Natural killer cell (primary cell): ENCODE measurements around the gene TMOD3. TPM values are rescaled to one million over a fixed set of nuclear protein-coding genes. Genes with fewer than 3 reads are reported as not detected.

Experiments used
- ATAC-seq, 3 donors: fragments of 150-1000 bp in 2 of 3; fragments of 200-7000 bp in 1 of 3; cut with Tn5 transposase; 1 replicate in 1 of 3; 2 replicates in 2 of 3; pipeline ENCODE4 v1.10.0; 2021; ENCODE audit warnings: mild to moderate bottlenecking in 2 of 3, moderate library complexity in 2 of 3
- DNase-seq, 2 donors: peaks; one replicate each; pipeline versions ENCODE4 v3.0.0 to v3.0.0-alpha.2; 2013 to 2021; ENCODE audit warnings: mixed read lengths in 1 of 2
- H3K27ac ChIP-seq: one replicate; pipeline ENCODE4 v1.5.1; 2013; ENCODE audit warnings: mild to moderate bottlenecking, low read length
- H3K27me3 ChIP-seq: one replicate; pipeline ENCODE4 v1.6.1; 2013; ENCODE audit warnings: low read length; ENCODE audit not compliant: control insufficient read depth, insufficient read depth
- H3K36me3 ChIP-seq: one replicate; pipeline ENCODE4 v1.6.1; 2013; ENCODE audit warnings: low read length; ENCODE audit not compliant: control insufficient read depth, insufficient read depth
- H3K4me1 ChIP-seq: one replicate; pipeline ENCODE4 v1.6.1; 2013; ENCODE audit warnings: low read length; ENCODE audit not compliant: control insufficient read depth, insufficient read depth
- H3K4me3 ChIP-seq: one replicate; pipeline ENCODE4 v1.5.1; 2013; ENCODE audit warnings: low read length
- H3K9me3 ChIP-seq: one replicate; pipeline ENCODE4 v1.6.1; 2013; ENCODE audit warnings: low read length; ENCODE audit not compliant: control insufficient read depth, insufficient read depth
- H3K27ac Mint-ChIP-seq, 2 donors: one replicate each; pipeline ENCODE4 v1.8.0; 2022; ENCODE audit warnings: mild to moderate bottlenecking in 2 of 2, mixed read lengths in 2 of 2, moderate library complexity in 1 of 2
- H3K27me3 Mint-ChIP-seq, 2 donors: one replicate each; pipeline ENCODE4 v1.8.0; 2022; ENCODE audit warnings: low read depth in 2 of 2, mixed read lengths in 2 of 2
- H3K36me3 Mint-ChIP-seq: one replicate; pipeline ENCODE4 v1.8.0; 2022; ENCODE audit warnings: mixed read lengths
- H3K4me1 Mint-ChIP-seq, 2 donors: one replicate each; pipeline ENCODE4 v1.8.0; 2022; ENCODE audit warnings: mixed read lengths in 2 of 2
- H3K4me3 Mint-ChIP-seq: one replicate; pipeline ENCODE4 v1.8.0; 2022; ENCODE audit warnings: mild to moderate bottlenecking, moderate library complexity, mixed read lengths
- H3K9me3 Mint-ChIP-seq, 2 donors: one replicate each; pipeline ENCODE4 v1.8.0; 2022; ENCODE audit warnings: mixed read lengths in 2 of 2
- WGBS: methylation state at CpG from one replicate; pipeline ENCODE4 v1.1.7; 2013; ENCODE audit warnings: missing lambda C conversion rate; ENCODE audit not compliant: insufficient coverage; 5-methylcytosine and 5-hydroxymethylcytosine counted together
- intact Hi-C: fragments of 100-400 bp; cut with micrococcal nuclease; formaldehyde crosslinking; loops from one replicate; pipeline ENCODE4 v1.14.2; 2022
- total RNA-seq, 4 donors: library from RNA; stranded (reverse); fragments of 120-200 nt in 1 of 4; gene quantifications; one replicate each; pipeline versions ENCODE4 v1.2.3 to v1.2.4, GENCODE V29; 2013 to 2022
- TF ChIP-seq, protein P1 (sequence below): fragments of 200-600 bp; IDR thresholded peaks from one replicate; pipeline ENCODE4 v1.8.0; 2022; ENCODE audit warnings: antibody characterized with exemption

TMOD3 gene
- total RNA-seq, 3 donors from 2014 or later (not counting 1 experiment from before 2014, with no cell fraction given), result 56.5 to 72.3 (median 69.4) TPM

DNA sequence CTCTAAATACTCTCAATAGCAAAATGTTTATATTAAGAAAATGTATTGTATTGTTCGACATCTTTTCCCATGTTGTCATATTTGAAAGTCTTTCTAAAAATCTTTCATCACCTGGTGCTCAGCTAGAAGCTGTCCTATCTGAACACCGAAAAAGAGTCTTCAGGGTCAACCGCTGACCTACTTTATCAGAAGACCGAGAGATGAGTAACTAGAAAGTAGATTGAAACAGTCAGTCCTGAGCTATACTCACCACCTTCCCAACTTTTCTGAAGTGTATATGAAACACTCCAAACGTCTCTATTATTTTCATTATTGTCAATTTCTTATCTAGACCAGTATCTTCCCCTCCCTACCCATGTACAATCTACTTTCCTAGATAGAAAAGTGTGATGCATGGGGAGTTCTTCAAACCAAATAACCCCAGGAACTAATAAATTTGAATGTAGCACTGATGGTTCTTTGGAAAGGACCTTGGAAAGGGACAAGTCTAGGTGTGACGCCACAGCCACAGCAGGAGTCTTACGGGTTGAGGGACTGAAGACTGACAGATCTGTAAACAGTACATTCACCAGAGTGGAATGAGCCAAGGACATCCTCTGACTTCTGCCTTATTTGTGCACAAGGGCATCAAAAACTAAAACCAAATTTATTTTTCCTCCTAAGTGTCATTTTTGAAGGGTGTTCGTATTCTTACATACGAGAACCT lies 58.6 kb downstream of the TMOD3 start:
- H3K36me3 Mint-ChIP-seq, result peaks cover 7% of the 10 kb centered on the region
- intact Hi-C loops, result loop anchor here (5.0 kb wide), 1 partner anchor 339 kb away; no protein-coding TSS in a partner anchor
- peak overlapping the region in 1 of 2 donors; percentile 5 for H3K27ac Mint-ChIP-seq
- H3K9me3 ChIP-seq, result no peaks in the 10 kb centered on the region
- no peak for ATAC-seq
- H3K4me1 ChIP-seq, result no peaks in the 10 kb centered on the region
- H3K27ac ChIP-seq, result no peak overlapping the region
- H3K9me3 Mint-ChIP-seq, result no peaks in the 10 kb centered on the region
- no peak overlapping the region for H3K4me3 ChIP-seq
- TF ChIP-seq, protein P1, sequence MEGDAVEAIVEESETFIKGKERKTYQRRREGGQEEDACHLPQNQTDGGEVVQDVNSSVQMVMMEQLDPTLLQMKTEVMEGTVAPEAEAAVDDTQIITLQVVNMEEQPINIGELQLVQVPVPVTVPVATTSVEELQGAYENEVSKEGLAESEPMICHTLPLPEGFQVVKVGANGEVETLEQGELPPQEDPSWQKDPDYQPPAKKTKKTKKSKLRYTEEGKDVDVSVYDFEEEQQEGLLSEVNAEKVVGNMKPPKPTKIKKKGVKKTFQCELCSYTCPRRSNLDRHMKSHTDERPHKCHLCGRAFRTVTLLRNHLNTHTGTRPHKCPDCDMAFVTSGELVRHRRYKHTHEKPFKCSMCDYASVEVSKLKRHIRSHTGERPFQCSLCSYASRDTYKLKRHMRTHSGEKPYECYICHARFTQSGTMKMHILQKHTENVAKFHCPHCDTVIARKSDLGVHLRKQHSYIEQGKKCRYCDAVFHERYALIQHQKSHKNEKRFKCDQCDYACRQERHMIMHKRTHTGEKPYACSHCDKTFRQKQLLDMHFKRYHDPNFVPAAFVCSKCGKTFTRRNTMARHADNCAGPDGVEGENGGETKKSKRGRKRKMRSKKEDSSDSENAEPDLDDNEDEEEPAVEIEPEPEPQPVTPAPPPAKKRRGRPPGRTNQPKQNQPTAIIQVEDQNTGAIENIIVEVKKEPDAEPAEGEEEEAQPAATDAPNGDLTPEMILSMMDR, result no peak
- no peaks in the 10 kb centered on the region for H3K27me3 Mint-ChIP-seq
- H3K4me1 Mint-ChIP-seq, result peaks cover 20 to 30% of the 10 kb centered on the region in 2 donors
- H3K4me3 Mint-ChIP-seq, result no peak overlapping the region
- H3K27me3 ChIP-seq, result no peaks in the 10 kb centered on the region
- WGBS, result 79% methylated on average over 6 of the region's 9 CpGs
- H3K36me3 ChIP-seq, result peaks cover 25% of the 10 kb centered on the region
- DNase-seq, result peak in 1 of 2 donors; percentile 8

DNA sequence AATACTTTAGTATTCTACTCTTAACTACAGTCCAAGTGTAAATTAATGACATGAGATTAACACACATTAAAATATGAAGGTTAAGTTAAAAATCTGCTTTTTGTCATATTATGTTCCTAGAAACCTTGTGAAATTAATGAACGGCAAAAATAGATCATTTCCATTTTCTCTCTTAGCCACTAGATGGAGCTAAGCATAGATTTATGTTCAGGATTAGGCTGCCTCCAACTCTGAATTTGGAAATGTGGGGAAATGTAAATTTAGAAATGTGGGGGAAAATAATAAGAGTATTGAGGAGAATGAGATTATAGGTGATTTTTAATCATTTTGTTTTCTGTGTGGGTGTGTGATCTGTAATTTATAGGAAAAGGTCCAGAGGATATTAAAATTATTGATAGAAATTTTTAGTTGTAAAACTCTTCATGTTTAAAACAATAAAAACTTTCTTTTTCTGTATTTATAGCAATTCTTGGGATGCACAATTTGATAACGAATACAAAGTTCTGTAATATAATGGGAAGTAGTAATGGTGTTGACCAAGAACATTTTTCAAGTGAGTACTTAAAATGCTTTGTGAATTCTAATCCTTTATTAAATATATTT lies 59.2 kb downstream of the TMOD3 start:
- no peaks in the 10 kb centered on the region for H3K9me3 ChIP-seq
- H3K4me3 Mint-ChIP-seq, result no peak overlapping the region
- H3K27me3 ChIP-seq, result no peaks in the 10 kb centered on the region
- H3K27ac Mint-ChIP-seq, result peak overlapping the region in 1 of 2 donors; percentile 5
- H3K27ac ChIP-seq, result no peak overlapping the region
- no peaks in the 10 kb centered on the region for H3K4me1 ChIP-seq
- no peaks in the 10 kb centered on the region for H3K9me3 Mint-ChIP-seq
- H3K4me3 ChIP-seq, result no peak overlapping the region
- WGBS, result no CpG with 5 or more reads among the region's 2 CpGs
- DNase-seq, result peak in 1 of 2 donors; percentile 45
- H3K36me3 Mint-ChIP-seq, result peaks cover 7% of the 10 kb centered on the region
- ATAC-seq, result peak in 1 of 3 donors; percentile 46
- peaks cover 16 to 23% of the 10 kb centered on the region in 2 donors for H3K4me1 Mint-ChIP-seq
- no peaks in the 10 kb centered on the region for H3K27me3 Mint-ChIP-seq
- H3K36me3 ChIP-seq, result peaks cover 25% of the 10 kb centered on the region
- TF ChIP-seq, protein P1, result peak; percentile 90
- intact Hi-C loops, result loop anchor here (5.0 kb wide), 1 partner anchor 339 kb away; no protein-coding TSS in a partner anchor

DNA sequence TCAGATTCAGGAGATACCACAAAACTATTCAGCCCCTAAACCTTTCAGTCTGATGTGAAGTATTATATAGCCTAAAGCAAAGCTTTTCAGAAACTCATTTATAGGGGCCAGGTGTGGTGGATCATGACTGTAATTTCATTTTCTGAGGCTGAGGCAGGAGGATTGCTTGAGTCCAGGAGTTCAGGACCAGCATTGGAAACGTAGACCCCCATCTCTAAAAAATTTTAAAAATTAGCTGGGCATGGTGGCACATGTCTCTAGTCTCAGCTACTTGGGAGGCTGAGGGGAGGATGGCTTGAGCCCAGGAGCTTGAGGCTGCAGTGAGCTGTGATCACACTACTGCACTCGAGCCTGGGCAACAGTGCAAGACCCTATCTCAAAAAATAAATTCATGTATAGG lies 60.0 kb downstream of the TMOD3 start:
- ATAC-seq (no peak), DNase-seq (no peak)
- intact Hi-C loops, result loop anchor here (5.0 kb wide), 1 partner anchor 338 kb away; no protein-coding TSS in a partner anchor
- Histone ChIP-seq H3K27me3 (no peaks in the 10 kb centered on the region), H3K27ac (no peak overlapping the region), H3K9me3 (no peaks in the 10 kb centered on the region), H3K4me1 (no peaks in the 10 kb centered on the region), H3K4me3 (no peak overlapping the region), H3K36me3 (peaks cover 30% of the 10 kb centered on the region)
- no peaks in the 10 kb centered on the region for H3K9me3 Mint-ChIP-seq
- no CpG with 5 or more reads among the region's 2 CpGs for WGBS
- no peak overlapping the region for H3K27ac Mint-ChIP-seq
- H3K4me1 Mint-ChIP-seq, result peaks cover 9 to 15% of the 10 kb centered on the region in 2 donors
- H3K4me3 Mint-ChIP-seq, result no peak overlapping the region
- H3K27me3 Mint-ChIP-seq, result no peaks in the 10 kb centered on the region
- TF ChIP-seq, protein P1, result no peak
- H3K36me3 Mint-ChIP-seq, result peaks cover 7% of the 10 kb centered on the region
